GM12801 (cell line): ENCODE measurements around the gene TFCP2.

Experiments used
- TF ChIP-seq, protein P1 (sequence below): IDR thresholded peaks from one replicate; pipeline ENCODE4 v1.5.1; 2011; ENCODE audit warnings: control low read depth; ENCODE audit not compliant: insufficient read length; ENCODE audit errors: extremely low read depth

The TFCP2 gene

DNA sequence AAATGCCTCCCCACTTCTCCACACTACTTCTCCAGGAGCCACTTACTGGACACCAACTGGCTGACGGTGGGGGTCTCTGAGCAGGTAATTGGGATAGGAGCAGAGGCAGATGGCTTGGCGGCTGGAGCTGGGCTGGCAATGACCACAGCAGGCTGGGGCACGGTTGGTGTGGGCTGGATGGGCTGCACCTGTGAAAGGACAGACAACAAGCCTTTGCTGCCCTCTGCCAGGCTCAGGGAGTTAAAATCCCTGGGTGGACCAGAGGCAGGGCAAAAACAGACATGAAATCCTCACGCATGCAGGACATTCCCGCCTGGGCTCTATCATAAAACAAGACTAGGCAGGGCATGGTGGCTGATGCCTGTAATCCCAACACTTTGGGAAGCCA lies 19.3 kb upstream of the TFCP2 start:
- TF ChIP-seq, protein P1, sequence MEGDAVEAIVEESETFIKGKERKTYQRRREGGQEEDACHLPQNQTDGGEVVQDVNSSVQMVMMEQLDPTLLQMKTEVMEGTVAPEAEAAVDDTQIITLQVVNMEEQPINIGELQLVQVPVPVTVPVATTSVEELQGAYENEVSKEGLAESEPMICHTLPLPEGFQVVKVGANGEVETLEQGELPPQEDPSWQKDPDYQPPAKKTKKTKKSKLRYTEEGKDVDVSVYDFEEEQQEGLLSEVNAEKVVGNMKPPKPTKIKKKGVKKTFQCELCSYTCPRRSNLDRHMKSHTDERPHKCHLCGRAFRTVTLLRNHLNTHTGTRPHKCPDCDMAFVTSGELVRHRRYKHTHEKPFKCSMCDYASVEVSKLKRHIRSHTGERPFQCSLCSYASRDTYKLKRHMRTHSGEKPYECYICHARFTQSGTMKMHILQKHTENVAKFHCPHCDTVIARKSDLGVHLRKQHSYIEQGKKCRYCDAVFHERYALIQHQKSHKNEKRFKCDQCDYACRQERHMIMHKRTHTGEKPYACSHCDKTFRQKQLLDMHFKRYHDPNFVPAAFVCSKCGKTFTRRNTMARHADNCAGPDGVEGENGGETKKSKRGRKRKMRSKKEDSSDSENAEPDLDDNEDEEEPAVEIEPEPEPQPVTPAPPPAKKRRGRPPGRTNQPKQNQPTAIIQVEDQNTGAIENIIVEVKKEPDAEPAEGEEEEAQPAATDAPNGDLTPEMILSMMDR: no peak

DNA sequence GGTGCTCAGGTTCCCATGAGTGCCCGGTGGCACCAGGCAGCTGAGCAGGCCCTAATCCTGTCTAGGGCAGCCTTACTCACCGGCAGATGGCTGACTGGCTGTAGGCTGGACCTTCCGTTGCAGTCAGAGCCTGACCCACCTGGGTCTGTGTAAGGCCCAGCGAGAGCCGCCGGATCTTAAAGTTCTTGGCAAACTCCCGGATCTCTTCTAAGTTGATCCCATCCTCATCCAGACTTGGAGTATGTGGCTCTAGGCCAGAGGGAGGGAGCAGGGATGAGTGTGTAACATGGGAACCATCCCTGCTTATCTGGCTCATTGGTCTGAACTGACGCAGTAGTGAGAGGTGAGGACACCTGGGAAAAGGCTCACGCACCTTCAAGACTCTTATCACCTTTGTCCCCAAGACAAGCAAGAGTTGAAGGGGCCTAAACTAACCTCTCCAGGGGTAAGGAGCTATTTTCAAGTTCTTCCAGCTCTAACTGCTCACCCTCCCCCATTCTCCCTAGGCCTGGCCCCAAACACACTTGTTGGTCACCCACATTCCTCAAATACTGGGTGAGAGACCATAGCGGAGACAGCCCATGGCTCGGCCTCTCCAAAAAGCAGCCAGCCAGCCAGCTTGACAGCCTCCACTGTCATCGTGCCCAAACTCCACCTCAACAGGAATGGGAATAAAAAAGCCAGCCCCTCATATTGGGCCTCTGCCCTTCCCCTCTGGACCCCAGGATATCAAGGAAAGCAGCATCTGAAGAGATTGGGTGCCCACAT lies 18.8 kb upstream of the TFCP2 start:
- TF ChIP-seq, protein P1: no peak

DNA sequence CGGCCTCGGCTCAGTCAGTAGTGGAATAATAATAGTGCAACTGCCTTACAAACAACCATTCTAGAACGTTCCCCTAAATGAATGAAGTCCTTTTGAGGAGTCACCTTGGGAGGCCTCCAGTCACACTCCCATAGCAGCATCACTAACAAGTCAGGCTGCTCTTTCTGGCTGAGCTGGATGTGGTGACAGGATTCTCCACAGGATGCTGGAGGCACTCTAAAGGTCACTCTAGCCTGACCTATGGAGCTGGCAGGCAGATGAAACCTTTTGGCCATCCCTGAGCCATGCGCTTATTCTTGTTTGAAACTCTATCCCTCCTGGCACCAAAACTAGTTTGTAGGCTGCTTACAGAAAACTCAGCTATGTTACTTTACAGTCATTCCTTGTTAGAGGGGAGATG lies 17.9 kb upstream of the TFCP2 start:
- TF ChIP-seq, protein P1: no peak

DNA sequence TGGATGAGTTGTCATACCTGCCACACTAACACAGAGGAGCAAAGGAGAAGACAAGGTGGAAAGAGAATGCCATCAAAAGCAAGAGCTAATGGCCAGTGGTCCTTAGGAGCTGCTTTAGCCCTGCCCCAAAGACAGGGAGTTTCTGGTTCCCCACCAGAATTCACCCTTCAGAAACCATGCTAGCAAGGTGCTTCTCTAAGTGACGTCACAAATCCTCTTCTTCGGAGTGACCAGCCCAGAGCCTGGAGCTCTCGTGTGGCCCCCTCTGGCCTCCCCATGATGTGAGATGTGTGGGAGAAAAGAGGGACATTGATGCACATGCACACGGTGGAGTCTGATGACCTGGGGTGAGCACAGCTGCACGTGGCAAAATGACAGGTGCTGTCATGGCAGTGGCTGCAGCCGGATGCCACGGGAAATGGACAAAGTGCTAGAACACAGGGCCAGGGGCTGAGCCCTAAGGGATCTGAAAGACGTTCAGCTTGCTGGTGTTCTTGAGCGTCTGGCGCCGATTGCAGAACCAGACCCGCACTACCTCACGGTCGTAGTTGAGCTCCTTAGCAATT lies 16.9 kb upstream of the TFCP2 start:
- TF ChIP-seq, protein P1: no peak

DNA sequence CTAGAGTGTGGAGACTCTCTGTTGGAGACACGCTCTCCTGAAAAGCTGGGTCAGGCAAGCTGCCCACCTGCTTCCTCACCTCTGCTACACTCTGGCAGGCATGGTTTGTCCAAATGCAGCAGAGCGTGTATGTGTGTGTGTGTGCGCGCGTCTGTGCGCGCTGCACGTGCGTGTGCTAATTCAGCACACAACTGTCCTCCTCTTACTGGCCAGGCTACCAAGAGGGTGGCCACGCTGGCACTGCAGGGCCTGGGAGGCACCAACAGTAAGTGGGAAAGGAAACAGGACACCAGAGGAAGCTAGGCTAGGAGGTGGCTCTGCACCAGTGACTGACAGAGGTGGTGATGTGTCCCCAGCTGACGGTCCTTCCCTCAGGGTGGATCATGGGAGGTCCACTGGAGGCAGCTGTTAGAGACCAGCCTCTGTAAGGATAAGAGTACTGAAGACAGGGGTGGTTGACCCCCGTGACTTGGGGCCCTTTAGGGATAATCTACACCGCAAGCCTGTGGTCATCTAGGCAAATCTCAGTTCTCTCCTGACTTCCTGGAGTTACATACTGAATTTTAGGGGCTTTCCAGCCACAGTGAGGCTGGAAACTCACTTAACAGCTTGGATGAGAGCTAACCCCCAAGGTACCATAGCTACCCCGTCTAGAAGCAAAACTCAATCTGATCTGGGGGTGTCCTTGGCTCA lies 15.6 kb upstream of the TFCP2 start:
- TF ChIP-seq, protein P1: no peak

DNA sequence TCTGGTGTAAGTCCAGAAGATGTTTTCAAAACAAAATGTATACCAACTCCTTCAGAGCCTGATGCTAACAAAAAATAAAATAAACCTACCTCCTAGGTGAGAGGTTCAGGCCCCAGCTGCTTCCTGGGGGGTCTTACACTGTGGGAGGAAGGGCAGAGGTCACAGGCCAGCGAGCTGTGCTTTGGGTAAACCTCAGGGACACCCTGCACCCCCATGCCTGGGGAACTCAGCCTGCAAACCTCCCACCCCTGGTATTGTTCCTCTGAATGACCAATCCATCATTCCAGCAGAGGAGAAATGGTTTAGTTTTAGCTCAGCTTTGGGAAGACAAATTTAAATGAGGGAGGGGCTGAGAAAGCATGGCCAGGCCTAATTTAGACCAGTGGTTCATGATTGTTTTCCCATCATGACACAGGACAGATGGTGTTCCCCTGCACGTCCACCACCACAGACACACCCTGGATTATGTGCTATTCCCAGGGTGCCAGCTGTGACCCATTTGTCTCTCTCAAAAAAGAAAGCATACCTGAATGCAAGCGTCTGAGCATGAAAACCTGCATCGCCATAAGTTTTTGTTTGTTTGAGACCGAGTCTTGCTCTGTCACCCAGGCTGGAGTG lies 14.5 kb upstream of the TFCP2 start:
- TF ChIP-seq, protein P1: no peak

DNA sequence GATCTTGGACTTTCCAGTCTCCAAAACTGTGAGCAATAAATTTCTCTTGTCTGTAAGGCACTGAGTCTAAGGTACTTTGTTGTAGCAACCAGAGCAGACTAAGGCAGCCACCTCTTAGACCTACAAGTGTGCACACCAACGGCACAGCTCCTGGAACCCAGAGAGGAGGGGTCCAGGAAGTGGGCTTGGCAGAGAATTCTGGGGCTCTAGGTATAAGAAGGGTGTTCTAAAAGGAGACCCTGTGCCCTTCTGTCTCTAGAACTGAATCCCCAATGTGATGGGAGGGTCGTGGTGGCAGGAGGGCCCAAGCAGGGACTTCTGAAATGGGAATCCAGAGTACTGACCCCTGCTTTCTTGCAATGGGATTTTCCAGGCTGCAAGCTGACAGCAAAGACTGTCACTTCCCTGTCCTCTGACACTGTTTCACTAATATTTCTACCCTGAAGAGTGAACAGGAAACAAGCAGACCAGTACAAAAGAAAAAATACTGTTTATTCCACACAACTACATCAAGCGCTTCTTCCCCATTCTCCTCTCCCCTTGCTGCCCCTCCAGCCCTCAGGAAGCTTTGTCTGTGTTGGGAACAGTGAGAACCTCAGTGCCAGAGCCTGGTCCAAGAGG lies 13.6 kb upstream of the TFCP2 start:
- TF ChIP-seq, protein P1: no peak
